Progenitor cell of endocrine pancreas (in vitro differentiated cells): Measurements from ENCODE around the gene RALGPS1. TPM values are rescaled to one million over a fixed set of nuclear protein-coding genes. Genes with fewer than 3 reads are reported as not detected.

Experiments used
- DNase-seq: peaks from one replicate; pipeline ENCODE4 v3.0.0; 2021; ENCODE audit warnings: low spot score; ENCODE audit not compliant: unreplicated experiment
- H3K27ac Mint-ChIP-seq: 2 replicates; pipeline ENCODE4 v1.8.0; 2021; ENCODE audit warnings: mild to moderate bottlenecking, moderate library complexity, mixed read lengths
- H3K27me3 Mint-ChIP-seq: 2 replicates; pipeline ENCODE4 v1.8.0; 2021; ENCODE audit warnings: mixed read lengths
- H3K36me3 Mint-ChIP-seq: 2 replicates; pipeline ENCODE4 v1.8.0; 2022; ENCODE audit warnings: mixed read lengths; ENCODE audit not compliant: insufficient read depth
- H3K4me1 Mint-ChIP-seq: 2 replicates; pipeline ENCODE4 v1.8.0; 2021; ENCODE audit warnings: low read depth, mixed read lengths
- H3K4me3 Mint-ChIP-seq: 2 replicates; pipeline ENCODE4 v1.8.0; 2021; ENCODE audit warnings: low read depth, mild to moderate bottlenecking, moderate library complexity, mixed read lengths
- H3K9me3 Mint-ChIP-seq: 2 replicates; pipeline ENCODE4 v1.8.0; 2021; ENCODE audit warnings: low read depth, mixed read lengths
- total RNA-seq: library from RNA; stranded (reverse); gene quantifications from 2 replicates; pipeline ENCODE4 v1.2.1, GENCODE V29; 2021
- TF ChIP-seq, protein P1 (sequence below): fragments of 200-600 bp; sonication (generic); IDR thresholded peaks from one replicate; pipeline ENCODE4 v1.5.0; 2021; ENCODE audit warnings: antibody characterized with exemption, mild to moderate bottlenecking; ENCODE audit not compliant: unreplicated experiment

The RALGPS1 gene
- total RNA-seq, 1 donor from 2014 or later = 39.2 TPM

DNA sequence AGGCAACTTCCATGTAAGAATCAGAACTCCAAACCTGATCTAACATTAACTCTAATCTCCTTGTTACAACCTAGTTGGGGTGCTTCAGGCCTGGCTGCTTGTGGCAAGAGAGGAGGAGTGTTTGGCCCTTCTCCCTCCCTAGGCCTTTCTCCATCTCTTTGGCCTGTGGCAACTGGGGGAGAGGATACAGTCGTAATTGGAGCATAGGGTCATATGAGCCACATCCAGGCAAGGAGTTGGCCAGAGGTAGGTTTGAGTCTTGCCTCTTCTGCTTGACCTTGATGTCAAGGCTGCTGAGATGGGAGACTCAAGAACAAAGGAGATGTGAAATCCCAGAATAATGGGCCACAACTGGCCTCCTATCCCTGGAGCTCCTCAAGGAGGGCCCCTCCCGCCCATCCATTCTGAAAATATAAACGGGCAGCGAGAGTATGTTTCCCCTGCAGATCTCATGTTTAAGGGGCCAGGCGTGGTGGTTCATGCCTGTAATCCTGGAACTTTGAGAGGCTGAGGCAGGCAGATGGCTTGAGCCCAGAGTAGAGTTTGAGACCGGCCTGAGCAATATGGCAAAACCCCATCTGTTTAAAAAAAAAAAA, 267.1 kb downstream of the RALGPS1 start:
- Mint-ChIP-seq H3K36me3 (peaks cover 4% of the 10 kb centered on the region), H3K4me3 (no peak overlapping the region), H3K4me1 (no peaks in the 10 kb centered on the region), H3K9me3 (no peaks in the 10 kb centered on the region), H3K27me3 (no peaks in the 10 kb centered on the region), H3K27ac (no peak overlapping the region)
- DNase-seq = no peak
- TF ChIP-seq, protein P1, sequence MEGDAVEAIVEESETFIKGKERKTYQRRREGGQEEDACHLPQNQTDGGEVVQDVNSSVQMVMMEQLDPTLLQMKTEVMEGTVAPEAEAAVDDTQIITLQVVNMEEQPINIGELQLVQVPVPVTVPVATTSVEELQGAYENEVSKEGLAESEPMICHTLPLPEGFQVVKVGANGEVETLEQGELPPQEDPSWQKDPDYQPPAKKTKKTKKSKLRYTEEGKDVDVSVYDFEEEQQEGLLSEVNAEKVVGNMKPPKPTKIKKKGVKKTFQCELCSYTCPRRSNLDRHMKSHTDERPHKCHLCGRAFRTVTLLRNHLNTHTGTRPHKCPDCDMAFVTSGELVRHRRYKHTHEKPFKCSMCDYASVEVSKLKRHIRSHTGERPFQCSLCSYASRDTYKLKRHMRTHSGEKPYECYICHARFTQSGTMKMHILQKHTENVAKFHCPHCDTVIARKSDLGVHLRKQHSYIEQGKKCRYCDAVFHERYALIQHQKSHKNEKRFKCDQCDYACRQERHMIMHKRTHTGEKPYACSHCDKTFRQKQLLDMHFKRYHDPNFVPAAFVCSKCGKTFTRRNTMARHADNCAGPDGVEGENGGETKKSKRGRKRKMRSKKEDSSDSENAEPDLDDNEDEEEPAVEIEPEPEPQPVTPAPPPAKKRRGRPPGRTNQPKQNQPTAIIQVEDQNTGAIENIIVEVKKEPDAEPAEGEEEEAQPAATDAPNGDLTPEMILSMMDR = no peak

DNA sequence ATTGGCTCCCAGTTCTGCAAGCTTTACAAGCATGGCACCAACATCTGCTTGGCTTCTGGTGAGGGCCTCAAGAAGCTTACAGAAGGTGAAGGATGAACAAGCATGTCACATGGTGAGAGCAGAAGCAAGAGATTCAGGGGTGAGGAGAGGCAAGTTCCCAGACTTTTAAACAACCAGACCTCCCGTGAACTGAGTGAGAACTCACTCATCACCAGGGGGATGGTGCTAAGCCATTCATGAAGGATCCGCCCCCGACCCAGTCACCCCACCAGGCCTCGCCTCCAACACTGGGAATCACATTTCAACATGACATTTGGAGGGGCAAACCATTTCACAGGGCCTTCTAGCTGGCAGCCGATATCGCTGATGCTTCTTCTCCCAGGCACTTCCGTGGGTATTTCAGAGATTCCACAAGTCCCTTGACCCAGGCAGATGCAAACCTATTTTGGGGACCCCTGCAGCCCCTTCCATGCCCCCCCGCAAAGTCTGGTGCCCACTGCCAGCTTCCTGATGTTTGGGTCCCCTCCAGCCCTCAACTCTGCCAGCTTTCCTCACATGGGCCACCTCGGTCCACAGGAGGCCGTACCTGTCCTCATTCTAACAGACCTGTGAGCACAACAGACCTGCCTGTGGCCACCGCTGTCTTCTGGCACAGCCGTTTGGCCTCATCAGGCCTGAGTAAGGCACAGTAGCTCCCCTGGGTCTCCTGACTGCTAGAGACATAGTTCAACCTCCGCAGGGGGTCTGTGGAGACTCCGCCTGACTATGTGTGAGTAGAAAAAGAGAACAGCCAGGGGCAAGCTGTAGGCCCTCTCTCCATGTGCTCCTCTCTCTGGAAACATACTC, 268.5 kb downstream of the RALGPS1 start:
- H3K27ac Mint-ChIP-seq = no peak overlapping the region
- DNase-seq = no peak
- H3K27me3 Mint-ChIP-seq = no peaks in the 10 kb centered on the region

DNA sequence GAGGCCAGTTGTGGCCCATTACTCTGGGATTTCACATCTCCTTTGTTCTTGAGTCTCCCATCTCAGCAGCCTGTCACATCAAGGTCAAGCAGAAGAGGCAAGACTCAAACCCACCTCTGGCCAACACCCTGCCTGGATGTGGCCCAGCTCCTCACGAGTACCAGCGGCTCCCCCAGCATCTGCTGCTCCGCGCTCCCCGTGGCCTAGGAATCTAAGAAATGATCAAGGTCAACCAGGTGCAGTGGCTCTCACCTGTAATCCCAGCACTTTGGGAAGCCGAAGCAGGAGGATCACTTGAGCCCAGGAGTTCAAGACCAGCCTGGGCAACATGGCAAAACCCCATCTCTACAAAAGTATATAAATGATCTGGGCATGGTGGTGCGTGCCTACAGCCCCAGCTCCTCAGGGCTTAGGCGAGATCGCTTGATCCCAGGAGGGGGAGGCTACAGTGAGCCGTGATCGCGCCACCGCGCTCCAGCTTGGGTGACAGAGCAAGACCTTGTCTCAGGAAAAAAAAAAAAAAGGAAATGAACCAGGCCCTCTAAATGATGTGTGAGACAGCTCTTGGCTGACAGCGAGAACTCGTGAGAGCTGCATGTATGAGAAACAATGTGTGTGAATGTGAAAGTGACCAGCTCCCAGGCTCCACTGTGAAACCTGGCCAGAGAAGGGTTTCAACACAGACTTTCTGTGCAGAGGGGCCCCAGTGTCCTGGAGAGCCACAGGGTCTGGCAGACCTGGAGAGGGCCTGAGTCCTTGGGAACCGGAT, 269.4 kb downstream of the RALGPS1 start:
- Mint-ChIP-seq H3K9me3 (no peaks in the 10 kb centered on the region), H3K36me3 (peaks cover 4% of the 10 kb centered on the region), H3K4me1 (no peaks in the 10 kb centered on the region), H3K4me3 (no peak overlapping the region), H3K27me3 (no peaks in the 10 kb centered on the region), H3K27ac (no peak overlapping the region)
- TF ChIP-seq, protein P1 = no peak
- DNase-seq = no peak

More for the DNA sequence above, 268.5 kb downstream of the RALGPS1 start:
- no peaks in the 10 kb centered on the region for H3K9me3 Mint-ChIP-seq
- no peaks in the 10 kb centered on the region for H3K4me1 Mint-ChIP-seq
- TF ChIP-seq, protein P1 = no peak
- peaks cover 4% of the 10 kb centered on the region for H3K36me3 Mint-ChIP-seq
- H3K4me3 Mint-ChIP-seq = no peak overlapping the region

DNA sequence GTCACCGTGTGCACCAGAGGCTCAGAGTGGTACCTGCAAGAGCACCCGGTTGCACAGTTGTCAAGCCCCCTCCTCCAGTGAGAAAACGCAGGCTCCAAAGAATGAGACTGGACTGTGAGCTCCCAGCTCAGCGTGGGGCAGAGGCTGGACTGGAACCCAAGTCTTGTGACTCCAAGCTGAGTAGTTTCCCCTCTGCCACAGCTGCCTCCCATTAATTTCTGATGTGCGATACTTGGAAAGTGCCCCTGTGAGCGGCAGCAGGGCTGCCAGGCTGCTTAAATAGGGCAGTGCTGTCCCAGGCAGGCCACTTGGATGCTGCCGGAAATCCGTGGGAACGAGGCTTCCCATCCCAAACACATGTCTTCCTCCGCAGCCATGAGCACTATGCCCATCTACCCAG, 270.1 kb downstream of the RALGPS1 start:
- no peak for DNase-seq
- H3K27ac Mint-ChIP-seq = peak overlapping the region; percentile 16
- peaks cover 4% of the 10 kb centered on the region for H3K36me3 Mint-ChIP-seq
- no peaks in the 10 kb centered on the region for H3K27me3 Mint-ChIP-seq
- H3K4me3 Mint-ChIP-seq = no peak overlapping the region
- TF ChIP-seq, protein P1 = no peak
- H3K4me1 Mint-ChIP-seq = no peaks in the 10 kb centered on the region
- H3K9me3 Mint-ChIP-seq = no peaks in the 10 kb centered on the region

DNA sequence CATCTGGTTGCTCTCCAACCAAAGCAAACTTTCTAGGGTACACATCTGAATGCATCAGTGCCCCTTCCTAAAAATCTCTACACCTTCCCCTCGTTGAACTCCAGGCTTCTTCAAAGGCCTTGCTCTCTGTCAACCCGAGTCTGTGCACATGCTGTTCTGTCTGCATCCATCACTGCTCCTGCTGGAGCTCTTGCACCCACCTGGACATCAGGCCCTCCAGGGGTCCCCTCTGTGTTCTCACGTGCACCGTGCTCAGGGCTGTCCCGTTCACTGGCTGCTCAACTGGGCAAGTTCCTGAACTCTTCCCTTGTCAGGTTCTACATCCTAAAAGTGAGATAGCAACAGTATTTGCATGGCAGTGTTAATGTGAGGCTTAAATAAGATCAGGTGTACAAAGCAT, 270.6 kb downstream of the RALGPS1 start:
- no peaks in the 10 kb centered on the region for H3K9me3 Mint-ChIP-seq
- no peaks in the 10 kb centered on the region for H3K27me3 Mint-ChIP-seq
- H3K4me3 Mint-ChIP-seq = no peak overlapping the region
- peaks cover 4% of the 10 kb centered on the region for H3K36me3 Mint-ChIP-seq
- no peak for DNase-seq
- no peaks in the 10 kb centered on the region for H3K4me1 Mint-ChIP-seq
- H3K27ac Mint-ChIP-seq = no peak overlapping the region
- TF ChIP-seq, protein P1 = no peak
